GM19043 (cell line): Measurements from ENCODE around the gene ULK4.
A peak's percentile ranks its signal among the peaks of the same experiment; 100 is the strongest.
"Not testable (repeated sequence)": the region's sequence is repeated elsewhere in the genome, so short reads cannot be mapped to it uniquely, and the experiment has no call there.

Source experiments
- ATAC-seq: cut with Tn5 transposase; IDR thresholded peaks from one replicate; pipeline ENCODE4 v1.9.1; 2021; ENCODE audit warnings: low read depth; ENCODE audit not compliant: unreplicated experiment

The ULK4 gene

DNA sequence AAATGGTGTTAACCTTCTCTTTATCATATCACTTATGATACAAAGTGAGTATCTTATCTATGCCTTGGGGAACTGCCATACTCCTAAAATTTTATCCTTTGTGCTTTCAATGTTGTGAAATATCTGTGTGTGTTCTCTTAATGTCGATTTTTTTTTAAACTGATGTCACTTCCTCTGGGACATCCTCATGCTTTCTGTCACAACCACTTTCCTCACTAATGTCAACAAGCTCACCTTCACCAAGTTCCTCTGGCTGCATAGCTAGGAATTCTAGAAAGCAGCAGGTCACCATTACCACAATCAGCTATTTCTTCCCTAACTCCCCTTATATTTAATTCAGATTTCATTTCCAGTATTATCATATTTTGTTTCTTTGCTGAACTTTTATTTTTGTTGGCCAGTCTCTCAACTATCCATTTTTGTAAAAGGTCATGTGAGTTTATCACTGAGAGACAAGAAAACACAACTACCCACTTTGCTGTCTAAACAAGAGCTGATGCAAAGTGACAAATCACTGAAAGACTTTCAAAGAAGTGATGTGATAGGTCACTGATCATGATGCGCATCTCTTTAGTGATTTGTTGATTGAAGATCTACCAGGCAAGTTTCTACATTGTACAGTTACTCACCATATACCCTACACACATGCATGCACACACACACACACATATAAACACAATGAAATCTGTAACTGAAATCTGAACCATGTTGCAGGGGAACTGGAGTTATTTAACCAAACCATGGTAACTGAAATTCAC, 369.0 kb downstream of the ULK4 start:
- ATAC-seq = no peak

DNA sequence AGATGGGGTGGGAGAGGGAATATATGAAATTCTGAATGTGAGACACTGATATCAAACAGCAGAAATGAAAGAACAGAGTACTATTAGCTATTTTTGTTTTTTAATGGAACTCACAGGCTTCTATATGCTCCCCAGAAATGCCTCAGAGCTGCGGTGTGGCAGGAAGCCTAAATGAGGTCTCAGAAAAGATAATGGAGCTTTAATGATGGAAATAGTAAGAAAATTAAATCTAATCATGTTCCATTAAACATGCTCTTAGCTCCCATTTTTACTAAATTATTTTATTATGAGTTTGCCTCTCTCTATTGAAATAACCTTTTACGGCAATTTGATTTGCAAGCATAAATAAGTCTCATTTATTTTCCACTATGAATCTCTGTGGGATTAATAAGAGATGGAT, 378.9 kb downstream of the ULK4 start:
- no peak for ATAC-seq

- ATAC-seq = peak; percentile 99
Measured at GRCh38 chr3:41581700-41582099, 380.2 kb downstream of the ULK4 start.

- ATAC-seq = no peak
Measured at GRCh38 chr3:41580274-41580959, 381.5 kb downstream of the ULK4 start.

DNA sequence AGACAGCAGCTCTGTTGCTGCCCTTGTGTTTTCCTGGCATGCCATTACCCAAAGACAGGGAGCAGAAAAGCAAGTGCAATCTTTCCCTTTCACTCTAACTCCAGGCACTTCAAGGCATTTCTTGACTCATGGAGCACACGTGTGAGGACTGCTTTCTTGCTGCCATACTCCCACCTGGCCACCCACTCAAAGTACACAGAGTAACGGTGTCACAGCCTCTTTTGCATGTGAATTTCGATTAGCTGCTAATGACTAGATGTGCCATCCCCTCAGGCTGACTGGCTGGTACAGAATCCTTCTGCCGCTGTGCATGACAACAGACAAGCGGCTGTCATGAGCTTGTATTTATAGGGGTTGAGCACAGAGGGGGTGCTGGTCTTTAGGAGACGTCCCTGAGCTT, 382.0 kb downstream of the ULK4 start:
- no peak for ATAC-seq

- ATAC-seq = no peak
Measured at GRCh38 chr3:41578798-41579197, 383.1 kb downstream of the ULK4 start.

GRCh38 chr3:41575724-41576123, 386.2 kb downstream of the ULK4 start:
- no peak for ATAC-seq

GRCh38 chr3:41574900-41575299, 387.0 kb downstream of the ULK4 start:
- ATAC-seq = no peak

DNA sequence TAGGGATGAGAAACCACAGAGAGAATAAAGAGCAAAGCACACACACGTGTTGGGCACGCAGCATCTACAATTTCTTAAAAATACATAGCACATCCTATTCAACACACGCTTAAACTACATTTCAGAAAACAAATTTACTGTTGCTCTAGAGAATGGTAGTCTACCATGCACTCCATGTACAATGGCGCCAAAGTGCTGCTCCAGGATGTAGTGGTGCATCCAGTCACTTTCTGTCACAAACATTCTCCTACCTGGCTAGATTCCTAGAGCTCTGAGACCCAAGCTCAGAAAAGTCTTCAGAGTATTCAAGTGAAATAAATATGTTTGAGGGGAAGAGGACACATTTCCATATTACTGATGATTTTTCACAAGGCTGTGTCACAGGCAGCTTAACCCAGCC, 388.3 kb downstream of the ULK4 start:
- no peak for ATAC-seq

- no peak for ATAC-seq
Measured at GRCh38 chr3:41572092-41572491, 389.8 kb downstream of the ULK4 start.

- ATAC-seq = no peak
Measured at GRCh38 chr3:41569632-41570305, 392.1 kb downstream of the ULK4 start.

GRCh38 chr3:41565948-41566514, 395.9 kb downstream of the ULK4 start:
- no peak for ATAC-seq

DNA sequence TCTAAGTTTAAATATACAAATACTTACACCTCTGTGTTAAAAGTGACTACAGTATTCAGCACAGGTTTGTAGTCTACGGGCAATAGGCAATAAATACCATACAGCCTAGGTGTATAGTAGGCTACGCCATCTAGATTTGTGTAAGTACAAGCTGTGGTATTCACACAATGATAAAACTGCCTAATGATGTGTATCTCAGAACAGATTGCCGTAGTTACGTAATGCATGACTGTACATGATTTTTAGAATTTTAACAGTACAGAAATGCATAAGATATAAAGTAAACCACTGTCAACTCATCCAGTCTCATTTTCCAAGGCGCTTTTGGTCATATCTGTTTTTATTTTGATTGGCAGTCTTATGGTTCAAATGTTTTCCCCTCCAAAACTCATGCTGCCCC, 396.9 kb downstream of the ULK4 start:
- ATAC-seq = no peak

- not testable (repeated sequence) for ATAC-seq
Measured at GRCh38 chr3:41556245-41556644, 405.7 kb downstream of the ULK4 start.

GRCh38 chr3:41532976-41533375, 428.9 kb downstream of the ULK4 start:
- ATAC-seq = no peak

DNA sequence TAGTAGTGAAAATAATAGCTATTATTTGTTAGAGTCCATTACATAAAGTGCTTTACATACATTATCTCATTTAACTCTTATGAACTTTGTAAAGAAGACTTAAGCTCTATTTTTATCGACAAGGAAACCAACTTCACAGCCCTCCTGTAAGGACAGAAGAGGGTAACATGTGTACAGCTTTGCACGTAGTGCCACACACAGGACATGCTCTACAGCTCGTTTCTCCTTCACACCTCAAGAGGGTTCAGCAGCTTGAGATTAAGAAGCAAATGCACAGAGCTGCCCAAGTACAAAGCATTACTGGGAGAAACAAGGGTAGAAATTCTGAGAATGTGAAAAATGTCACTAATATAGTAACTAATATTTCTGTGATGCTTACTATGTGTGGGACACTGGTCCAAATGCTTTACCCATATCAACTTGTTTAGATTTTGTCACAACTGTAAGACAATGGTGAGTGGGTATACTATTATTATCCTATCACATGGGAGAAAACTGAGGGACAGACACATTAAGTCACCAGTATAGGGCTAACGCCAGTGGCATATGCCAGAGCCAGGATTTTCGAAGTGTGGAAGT, 434.8 kb downstream of the ULK4 start:
- no peak for ATAC-seq

- ATAC-seq = no peak
Measured at GRCh38 chr3:41525303-41526064, 436.4 kb downstream of the ULK4 start.

DNA sequence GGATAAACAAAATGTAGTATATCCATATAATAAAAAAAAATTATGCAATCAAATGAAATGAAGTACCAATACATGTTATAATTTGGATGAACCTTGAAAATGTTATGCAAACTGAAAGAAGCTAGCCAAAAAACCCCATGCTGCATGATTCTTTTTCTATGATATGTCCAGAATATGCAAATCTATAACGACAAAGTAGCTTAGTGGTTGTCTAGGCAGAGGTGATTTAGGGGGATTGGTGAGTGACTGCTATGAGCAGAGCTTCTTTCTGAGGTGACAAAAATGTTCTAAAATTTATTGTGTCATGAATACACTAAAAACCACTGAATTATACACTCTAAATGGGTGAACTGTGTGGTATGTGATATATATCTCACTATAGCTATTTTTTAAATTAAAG, 438.0 kb downstream of the ULK4 start:
- ATAC-seq = no peak

- ATAC-seq = peak; percentile 73
Measured at GRCh38 chr3:41522612-41523011, 439.3 kb downstream of the ULK4 start.

- no peak for ATAC-seq
Measured at GRCh38 chr3:41521010-41521655, 440.8 kb downstream of the ULK4 start.
